Progenitor cell of endocrine pancreas (in vitro differentiated cells): ENCODE data around the gene PTGIS. TPM values are rescaled to one million over a fixed set of nuclear protein-coding genes. Genes with fewer than 3 reads are reported as not detected.

ENCODE experiments used
- DNase-seq: peaks from one replicate; pipeline ENCODE4 v3.0.0; 2021; ENCODE audit warnings: low spot score; ENCODE audit not compliant: unreplicated experiment
- H3K27ac Mint-ChIP-seq: 2 replicates; pipeline ENCODE4 v1.8.0; 2021; ENCODE audit warnings: mild to moderate bottlenecking, moderate library complexity, mixed read lengths
- H3K27me3 Mint-ChIP-seq: 2 replicates; pipeline ENCODE4 v1.8.0; 2021; ENCODE audit warnings: mixed read lengths
- H3K36me3 Mint-ChIP-seq: 2 replicates; pipeline ENCODE4 v1.8.0; 2022; ENCODE audit warnings: mixed read lengths; ENCODE audit not compliant: insufficient read depth
- H3K4me1 Mint-ChIP-seq: 2 replicates; pipeline ENCODE4 v1.8.0; 2021; ENCODE audit warnings: low read depth, mixed read lengths
- H3K4me3 Mint-ChIP-seq: 2 replicates; pipeline ENCODE4 v1.8.0; 2021; ENCODE audit warnings: low read depth, mild to moderate bottlenecking, moderate library complexity, mixed read lengths
- H3K9me3 Mint-ChIP-seq: 2 replicates; pipeline ENCODE4 v1.8.0; 2021; ENCODE audit warnings: low read depth, mixed read lengths
- CTCF ChIP-seq: fragments of 200-600 bp; sonication (generic); IDR thresholded peaks from one replicate; pipeline ENCODE4 v1.5.0; 2021; ENCODE audit warnings: antibody characterized with exemption, mild to moderate bottlenecking; ENCODE audit not compliant: unreplicated experiment
- total RNA-seq: library from RNA; stranded (reverse); gene quantifications from 2 replicates; pipeline ENCODE4 v1.2.1, GENCODE V29; 2021

Gene PTGIS
- total RNA-seq, 1 donor from 2014 or later = 19.3 TPM

GRCh38 chr20:49490689-49491088 is 77.2 kb downstream of the PTGIS start:
- Mint-ChIP-seq H3K4me1 (no peaks in the 10 kb centered on the region), H3K27me3 (peaks cover 42% of the 10 kb centered on the region), H3K4me3 (no peak overlapping the region), H3K36me3 (no peaks in the 10 kb centered on the region), H3K27ac (no peak overlapping the region), H3K9me3 (no peaks in the 10 kb centered on the region)
- TF ChIP-seq CTCF = no peak
- DNase-seq = no peak

- DNase-seq = no peak
- no peaks in the 10 kb centered on the region for H3K4me1 Mint-ChIP-seq
- H3K4me3 Mint-ChIP-seq = no peak overlapping the region
- no peaks in the 10 kb centered on the region for H3K9me3 Mint-ChIP-seq
- H3K27ac Mint-ChIP-seq = no peak overlapping the region
- no peak for TF ChIP-seq CTCF
- H3K27me3 Mint-ChIP-seq = peaks cover 50% of the 10 kb centered on the region
- H3K36me3 Mint-ChIP-seq = no peaks in the 10 kb centered on the region
Observed at GRCh38 chr20:49489688-49490087, 78.2 kb downstream of the PTGIS start.

- TF ChIP-seq CTCF = no peak
- Mint-ChIP-seq H3K27me3 (peaks cover 67% of the 10 kb centered on the region), H3K4me1 (peaks cover 4% of the 10 kb centered on the region)
Observed at GRCh38 chr20:49486064-49486463, 81.9 kb downstream of the PTGIS start.

GRCh38 chr20:49485563-49485962 is 82.4 kb downstream of the PTGIS start:
- H3K4me3 Mint-ChIP-seq = no peak overlapping the region
- no peaks in the 10 kb centered on the region for H3K9me3 Mint-ChIP-seq
- peaks cover 71% of the 10 kb centered on the region for H3K27me3 Mint-ChIP-seq
- DNase-seq = no peak
- H3K27ac Mint-ChIP-seq = no peak overlapping the region
- peaks cover 4% of the 10 kb centered on the region for H3K4me1 Mint-ChIP-seq
- TF ChIP-seq CTCF = no peak
- H3K36me3 Mint-ChIP-seq = no peaks in the 10 kb centered on the region

More at GRCh38 chr20:49486064-49486463, 81.9 kb downstream of the PTGIS start:
- DNase-seq = no peak
- no peaks in the 10 kb centered on the region for H3K36me3 Mint-ChIP-seq
- no peak overlapping the region for H3K4me3 Mint-ChIP-seq
- no peak overlapping the region for H3K27ac Mint-ChIP-seq
- no peaks in the 10 kb centered on the region for H3K9me3 Mint-ChIP-seq

- H3K27ac Mint-ChIP-seq = no peak overlapping the region
- peaks cover 9% of the 10 kb centered on the region for H3K4me1 Mint-ChIP-seq
- peak; percentile 81 for DNase-seq
- no peaks in the 10 kb centered on the region for H3K36me3 Mint-ChIP-seq
- H3K27me3 Mint-ChIP-seq = peaks cover 65% of the 10 kb centered on the region
- H3K4me3 Mint-ChIP-seq = peak overlapping the region; percentile 80
- TF ChIP-seq CTCF = peak; percentile 87
- H3K9me3 Mint-ChIP-seq = no peaks in the 10 kb centered on the region
Observed at GRCh38 chr20:49484180-49485140, 83.5 kb downstream of the PTGIS start.
